Epithelial cell of proximal tubule (primary cell): ENCODE measurements around the gene CCDC137. TPM values are rescaled to one million over a fixed set of nuclear protein-coding genes. Genes with fewer than 3 reads are reported as not detected.
"Not testable (repeated sequence)": the region's sequence is repeated elsewhere in the genome, so short reads cannot be mapped to it uniquely, and the experiment has no call there.

Experiments used
- DNase-seq: peaks from one replicate; pipeline ENCODE4 v3.0.0-alpha.2; 2011; ENCODE audit warnings: low read depth
- H3K4me3 ChIP-seq: 2 replicates; pipeline ENCODE4 v1.5.1; 2011; ENCODE audit warnings: low read depth, mild to moderate bottlenecking, low read length
- total RNA-seq: library from RNA; depleted of rRNA; stranded (reverse); fragments of >200 nt; gene quantifications from 2 replicates; pipeline ENCODE4 v1.2.3, GENCODE V29; 2015
- TF ChIP-seq, protein P1 (sequence below): conservative IDR thresholded peaks from 2 replicates; pipeline ENCODE4 v1.5.1; 2012; ENCODE audit warnings: low read depth, mild to moderate bottlenecking, low read length

Gene CCDC137
- total RNA-seq, 1 donor from 2014 or later: 32.7 TPM

DNA sequence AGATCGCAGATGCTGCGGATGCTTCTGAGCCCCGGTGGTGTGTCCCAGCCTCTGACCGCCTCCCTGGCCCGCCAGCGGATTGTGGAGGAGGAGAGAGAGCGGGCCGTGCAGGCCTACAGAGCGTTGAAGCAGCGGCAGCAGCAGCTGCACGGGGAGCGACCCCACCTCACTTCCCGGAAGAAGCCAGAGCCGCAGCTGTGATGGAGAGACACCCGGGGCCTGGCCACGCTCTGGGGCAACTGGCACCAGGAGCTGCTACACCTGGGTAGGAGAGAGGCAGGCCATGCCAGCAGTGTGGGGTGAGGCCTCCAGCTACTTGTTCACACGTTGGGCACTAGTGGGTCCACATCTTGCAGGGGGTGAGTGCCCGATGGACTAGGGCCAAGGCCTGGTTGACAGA, 6.0 kb downstream of the CCDC137 start:
- TF ChIP-seq, protein P1, sequence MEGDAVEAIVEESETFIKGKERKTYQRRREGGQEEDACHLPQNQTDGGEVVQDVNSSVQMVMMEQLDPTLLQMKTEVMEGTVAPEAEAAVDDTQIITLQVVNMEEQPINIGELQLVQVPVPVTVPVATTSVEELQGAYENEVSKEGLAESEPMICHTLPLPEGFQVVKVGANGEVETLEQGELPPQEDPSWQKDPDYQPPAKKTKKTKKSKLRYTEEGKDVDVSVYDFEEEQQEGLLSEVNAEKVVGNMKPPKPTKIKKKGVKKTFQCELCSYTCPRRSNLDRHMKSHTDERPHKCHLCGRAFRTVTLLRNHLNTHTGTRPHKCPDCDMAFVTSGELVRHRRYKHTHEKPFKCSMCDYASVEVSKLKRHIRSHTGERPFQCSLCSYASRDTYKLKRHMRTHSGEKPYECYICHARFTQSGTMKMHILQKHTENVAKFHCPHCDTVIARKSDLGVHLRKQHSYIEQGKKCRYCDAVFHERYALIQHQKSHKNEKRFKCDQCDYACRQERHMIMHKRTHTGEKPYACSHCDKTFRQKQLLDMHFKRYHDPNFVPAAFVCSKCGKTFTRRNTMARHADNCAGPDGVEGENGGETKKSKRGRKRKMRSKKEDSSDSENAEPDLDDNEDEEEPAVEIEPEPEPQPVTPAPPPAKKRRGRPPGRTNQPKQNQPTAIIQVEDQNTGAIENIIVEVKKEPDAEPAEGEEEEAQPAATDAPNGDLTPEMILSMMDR: no peak
- no peak overlapping the region for H3K4me3 ChIP-seq
- no peak for DNase-seq

DNA sequence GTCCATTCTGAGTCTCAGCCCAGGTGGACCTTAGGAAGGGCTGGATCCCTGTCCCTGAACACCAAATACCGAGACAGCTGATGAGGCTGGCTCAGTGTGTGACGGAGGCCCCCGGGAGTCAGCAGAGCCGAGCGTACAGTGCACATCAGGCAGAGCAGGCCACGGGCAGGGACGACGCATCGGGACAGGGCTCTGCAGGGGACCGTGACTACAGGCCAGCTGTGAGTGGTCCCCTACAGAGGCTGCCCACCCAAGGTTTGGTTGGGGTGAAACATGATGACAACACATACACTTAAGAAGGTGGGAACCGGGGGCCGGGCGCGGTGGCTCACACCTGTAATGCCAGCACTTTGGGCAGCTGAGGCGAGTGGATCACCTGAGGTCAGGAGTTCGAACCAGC, 6.4 kb downstream of the CCDC137 start:
- TF ChIP-seq, protein P1: no peak
- DNase-seq: no peak

DNA sequence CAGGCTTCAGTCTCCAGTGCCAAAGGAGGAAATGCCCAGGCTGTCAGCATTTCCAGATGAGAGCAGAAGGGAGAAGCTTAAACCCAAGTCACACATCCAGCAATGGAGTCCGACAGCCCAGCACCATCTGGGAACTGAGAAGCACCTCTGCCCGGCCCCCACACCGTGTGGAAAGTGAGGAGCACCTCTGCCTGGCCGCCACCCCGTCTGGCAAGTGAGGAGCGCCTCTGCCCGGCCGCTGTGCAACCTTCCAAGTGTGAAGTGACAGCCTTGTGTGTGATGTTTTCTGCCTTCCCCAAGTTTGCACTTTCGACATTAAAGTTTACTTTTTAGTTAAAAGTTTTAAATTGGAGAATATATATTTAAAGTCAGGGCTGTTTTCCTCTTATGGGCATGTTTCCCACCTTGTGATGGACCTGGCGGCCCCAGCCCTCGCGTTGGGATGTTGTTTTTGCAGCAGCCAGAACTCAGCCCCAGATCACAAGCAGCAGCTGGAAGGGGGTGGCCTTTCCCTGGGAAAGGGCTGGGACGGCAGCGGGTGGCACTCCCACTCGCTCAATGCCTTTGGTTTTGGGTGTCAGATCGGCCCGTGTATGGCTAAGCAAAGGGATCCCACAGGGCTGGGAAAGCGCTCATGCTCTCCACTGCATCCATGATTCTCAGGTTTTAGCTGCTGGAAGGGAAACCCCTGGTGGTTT, 7.2 kb downstream of the CCDC137 start:
- no peak overlapping the region for H3K4me3 ChIP-seq
- DNase-seq: no peak
- TF ChIP-seq, protein P1: no peak

More for the DNA sequence above, 6.4 kb downstream of the CCDC137 start:
- no peak overlapping the region for H3K4me3 ChIP-seq

DNA sequence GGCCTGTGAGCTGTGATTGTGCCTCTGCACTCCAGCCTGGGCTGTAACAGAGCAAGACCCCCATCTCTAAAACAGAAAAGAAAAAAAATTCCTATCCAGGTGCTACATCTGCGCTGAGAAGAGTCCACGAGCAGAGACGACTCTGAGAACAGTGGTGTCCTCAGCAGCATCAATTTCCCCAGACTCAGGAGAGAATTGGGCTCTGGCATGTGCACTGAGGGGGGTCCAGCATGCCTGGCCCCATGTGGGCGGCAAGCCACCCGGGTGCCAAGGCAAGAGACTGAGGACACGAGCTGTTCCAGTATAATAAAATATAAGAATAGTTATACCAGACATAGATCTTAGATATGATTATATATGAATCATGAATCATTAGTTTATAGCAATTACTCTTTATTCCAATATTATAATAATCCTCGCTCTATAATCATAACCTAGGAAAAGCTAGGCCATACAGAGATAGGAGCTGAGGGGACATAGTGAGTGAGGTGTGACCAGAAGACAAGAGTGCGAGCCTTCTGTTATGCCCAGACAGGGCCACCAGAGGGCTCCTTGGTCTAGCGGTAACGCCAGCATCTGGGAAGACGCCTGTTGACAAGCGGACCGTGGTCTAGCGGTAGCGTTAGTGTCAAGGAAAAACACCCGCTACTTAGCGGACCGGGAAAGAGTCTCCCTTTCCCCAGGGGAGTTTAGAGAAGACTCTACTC, 9.1 kb downstream of the CCDC137 start:
- H3K4me3 ChIP-seq, DNase-seq: not testable (repeated sequence)
- TF ChIP-seq, protein P1: peak; percentile 47

DNA sequence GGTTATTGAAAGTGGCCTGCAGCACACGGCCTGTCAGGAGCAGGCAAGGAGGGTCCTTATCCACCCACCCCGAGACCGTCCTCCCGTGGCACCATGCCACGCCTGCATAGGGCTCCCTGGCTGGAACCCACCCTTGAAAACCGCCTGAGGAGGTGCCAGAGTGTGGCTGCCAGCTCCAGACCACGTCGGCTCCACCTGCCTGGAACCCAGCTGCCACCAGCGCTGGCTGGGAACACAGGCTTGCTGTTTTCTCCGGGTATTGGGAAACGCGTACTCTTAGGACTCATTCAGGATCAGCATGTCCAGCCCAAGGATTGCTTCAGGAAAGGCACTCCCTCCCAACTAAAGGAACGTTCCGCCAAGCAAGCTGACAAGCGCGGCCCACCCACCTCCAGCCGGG, 10.4 kb downstream of the CCDC137 start:
- TF ChIP-seq, protein P1: no peak
- no peak overlapping the region for H3K4me3 ChIP-seq
- DNase-seq: no peak

DNA sequence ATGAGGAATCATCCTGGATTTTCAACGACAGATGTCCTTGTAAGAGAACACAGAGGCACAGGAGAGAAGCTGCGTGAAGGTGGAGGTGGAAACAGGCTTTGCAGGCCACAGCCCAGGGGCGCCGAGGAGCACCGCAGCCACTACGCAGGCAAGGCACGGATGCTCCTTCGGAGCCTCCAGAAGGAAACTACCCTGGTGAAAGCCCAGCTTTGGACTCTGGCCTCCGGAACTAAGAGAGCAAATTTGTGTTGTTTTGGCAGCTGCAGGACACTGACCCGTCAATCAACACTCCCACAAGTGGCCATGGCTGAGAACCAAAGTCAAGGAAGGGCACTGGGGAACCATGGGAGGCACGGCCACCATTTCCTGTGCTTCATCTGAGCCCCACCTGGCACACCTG, 13.6 kb downstream of the CCDC137 start:
- no peak for DNase-seq
- no peak overlapping the region for H3K4me3 ChIP-seq
- TF ChIP-seq, protein P1: no peak
